HG03175 (cell line): ENCODE results near the gene ATP6V1G1.
"Not testable (repeated sequence)": the region's sequence is repeated elsewhere in the genome, so short reads cannot be mapped to it uniquely, and the experiment has no call there.

Experiments used
- ATAC-seq: cut with Tn5 transposase; IDR thresholded peaks from one replicate; pipeline ENCODE4 v1.9.1; 2021; ENCODE audit warnings: mild to moderate bottlenecking, moderate library complexity; ENCODE audit not compliant: unreplicated experiment

Gene ATP6V1G1, protein sequence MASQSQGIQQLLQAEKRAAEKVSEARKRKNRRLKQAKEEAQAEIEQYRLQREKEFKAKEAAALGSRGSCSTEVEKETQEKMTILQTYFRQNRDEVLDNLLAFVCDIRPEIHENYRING

DNA sequence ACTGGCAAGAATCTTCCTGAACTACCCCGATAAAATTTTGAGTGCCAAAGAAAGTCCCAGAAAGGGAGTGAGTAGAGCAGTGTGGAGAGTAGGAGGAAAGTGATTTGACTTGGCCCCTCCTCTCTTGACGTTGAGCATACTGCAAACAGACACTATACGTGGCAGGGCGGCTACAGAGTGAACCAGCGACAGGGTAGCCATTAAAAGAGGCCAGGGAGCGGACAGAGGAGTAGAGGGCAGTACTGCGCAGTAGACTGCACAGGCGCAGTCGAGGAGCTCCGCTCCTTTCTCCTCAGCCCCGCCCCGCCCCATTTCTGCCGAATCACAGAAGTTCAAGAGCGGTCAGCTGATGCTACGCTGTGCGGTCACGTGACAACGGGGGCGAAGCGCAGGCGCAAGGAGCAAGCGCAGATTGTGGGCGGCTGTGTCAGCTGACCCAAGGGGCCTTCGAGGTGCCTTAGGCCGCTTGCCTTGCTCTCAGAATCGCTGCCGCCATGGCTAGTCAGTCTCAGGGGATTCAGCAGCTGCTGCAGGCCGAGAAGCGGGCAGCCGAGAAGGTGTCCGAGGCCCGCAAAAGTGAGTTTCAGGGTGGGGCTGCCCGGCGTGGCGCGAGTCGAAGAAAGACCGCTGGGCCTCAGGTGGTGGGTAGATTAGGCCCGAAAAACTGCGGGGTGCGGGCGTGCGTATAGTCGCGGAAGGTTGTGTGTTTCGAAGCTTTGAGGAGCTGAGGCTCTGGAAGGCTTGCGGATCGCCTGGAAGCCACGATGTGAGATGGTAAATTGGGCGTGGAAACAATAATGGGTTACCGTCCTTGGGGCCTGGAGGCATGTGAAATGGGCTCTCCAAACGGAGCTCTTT, at the start of gene ATP6V1G1:
Gene ATP6V1G1 (plus strand): TSS at position 425 of the 858 bp plus-strand sequence. CDS start 70 bp downstream, at position 495.
- peak; percentile 93 for ATAC-seq

DNA sequence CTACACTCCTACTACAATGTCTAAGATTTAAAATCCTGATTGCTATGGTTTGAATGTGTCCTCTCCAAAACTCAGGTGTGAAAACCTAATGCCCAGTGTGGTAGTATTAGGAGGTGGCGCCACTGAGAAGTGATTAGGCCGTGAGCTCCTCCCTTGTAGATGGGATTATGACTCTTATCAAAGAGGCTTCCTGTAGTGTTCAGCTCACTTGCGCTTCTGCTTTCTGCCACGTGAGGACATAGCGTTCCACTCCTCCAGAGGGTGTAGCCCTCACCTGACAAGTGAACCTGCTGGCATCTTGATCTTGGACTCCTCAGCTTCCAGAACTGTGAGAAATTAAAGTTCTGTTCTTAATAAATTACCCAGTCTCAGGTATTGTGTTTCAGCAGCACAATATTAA, 49.3 kb upstream of the ATP6V1G1 start:
- peak; percentile 83 for ATAC-seq

DNA sequence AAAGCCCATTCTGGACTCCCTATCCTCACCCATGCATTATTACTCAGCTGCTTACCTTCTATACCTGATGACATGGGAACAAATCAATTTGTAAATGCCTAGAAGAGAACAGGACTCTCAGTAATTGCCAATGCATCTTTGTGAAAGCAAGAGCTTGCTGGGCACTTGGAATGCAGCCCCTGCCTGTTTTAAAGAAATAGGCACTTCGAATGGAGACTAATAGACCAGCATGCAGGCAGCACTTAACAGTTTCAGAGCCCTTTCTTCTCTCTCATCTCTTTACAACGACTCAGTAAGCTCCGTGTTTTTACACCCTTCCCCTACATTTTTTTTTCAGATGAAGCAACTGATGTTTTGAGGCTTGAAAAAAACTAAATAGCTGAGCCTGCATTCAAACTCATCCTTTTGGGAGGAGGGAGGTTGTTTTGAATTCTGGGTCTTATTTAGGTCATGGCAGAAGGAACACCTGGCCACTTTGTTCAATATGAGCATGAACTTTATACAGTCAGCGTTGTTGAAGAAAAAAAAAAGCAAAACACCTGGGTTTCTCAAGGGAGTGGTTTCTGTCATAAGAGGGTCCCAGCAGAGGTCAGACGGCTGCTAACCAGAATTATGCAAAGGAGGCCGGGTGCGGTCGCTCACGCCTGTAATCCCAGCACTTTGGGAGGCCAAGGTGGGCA, 47.7 kb upstream of the ATP6V1G1 start:
- ATAC-seq, result no peak

DNA sequence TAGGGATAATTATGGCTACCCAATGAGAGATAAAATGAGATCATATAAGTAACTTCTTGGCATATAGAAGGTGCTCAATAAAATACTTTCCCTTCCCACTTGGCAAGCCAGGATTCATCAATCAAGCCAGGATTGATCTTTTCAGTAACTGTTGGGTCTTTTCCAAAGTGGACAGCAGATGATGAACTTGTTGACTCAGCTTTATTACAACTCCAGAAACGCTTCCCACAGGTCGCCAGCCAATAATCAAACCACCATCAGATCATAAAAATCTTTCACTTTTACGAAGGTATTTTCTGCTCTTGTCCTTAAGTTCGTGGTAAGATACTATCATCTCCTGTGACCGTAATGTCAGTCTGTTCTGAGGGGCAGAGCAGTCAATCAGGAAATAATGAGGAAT, 42.5 kb upstream of the ATP6V1G1 start:
- no peak for ATAC-seq

DNA sequence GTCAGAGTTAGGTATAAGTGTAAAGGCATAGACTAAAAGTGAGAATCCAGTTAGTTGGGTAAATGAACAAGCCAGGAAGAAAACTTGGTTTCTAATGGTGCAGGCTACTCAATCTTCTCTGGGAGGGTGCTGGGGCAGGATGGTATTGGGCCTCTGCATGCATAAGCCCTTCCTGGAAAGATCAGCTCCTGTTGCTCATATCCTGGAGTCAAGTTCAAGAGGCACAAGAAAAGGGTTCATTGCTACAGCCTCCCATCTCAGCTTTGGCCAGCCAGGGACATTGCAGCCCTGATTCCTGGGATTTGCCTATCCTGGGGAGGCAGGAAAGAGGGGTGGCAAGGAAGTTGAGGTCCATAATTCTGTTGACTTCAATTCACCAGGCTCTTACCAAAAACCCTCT, 40.7 kb upstream of the ATP6V1G1 start:
- ATAC-seq, result no peak

DNA sequence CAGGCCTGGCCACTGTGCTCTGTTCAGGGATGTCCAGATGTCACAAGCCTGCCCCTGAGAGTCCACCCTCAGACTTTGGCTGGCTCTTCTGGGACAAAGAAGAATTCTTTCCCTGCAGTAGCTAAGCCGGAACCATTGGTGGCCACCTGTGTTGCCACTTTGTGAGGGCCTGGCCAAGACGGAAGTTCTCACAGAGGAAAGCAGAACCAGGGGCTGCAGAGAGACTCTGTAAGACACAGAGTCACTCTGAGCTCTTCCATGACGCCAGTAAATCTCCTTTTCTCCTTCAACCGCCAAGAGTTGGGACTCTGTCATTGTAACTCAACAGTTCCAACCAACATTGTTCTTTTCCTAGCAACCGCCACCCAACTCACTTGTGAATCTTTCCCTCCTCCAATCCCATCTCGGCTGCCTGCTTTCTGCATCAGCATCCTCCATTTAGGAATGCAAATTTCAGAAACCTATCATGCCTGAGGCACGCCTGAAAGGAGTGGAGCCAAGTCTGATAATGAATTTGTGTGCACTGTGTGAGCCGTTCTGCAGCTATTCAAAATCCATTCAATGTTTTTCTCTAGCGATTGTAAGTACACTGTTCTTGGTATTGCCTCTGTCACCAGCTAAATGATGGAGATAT, 37.8 kb upstream of the ATP6V1G1 start:
- no peak for ATAC-seq

DNA sequence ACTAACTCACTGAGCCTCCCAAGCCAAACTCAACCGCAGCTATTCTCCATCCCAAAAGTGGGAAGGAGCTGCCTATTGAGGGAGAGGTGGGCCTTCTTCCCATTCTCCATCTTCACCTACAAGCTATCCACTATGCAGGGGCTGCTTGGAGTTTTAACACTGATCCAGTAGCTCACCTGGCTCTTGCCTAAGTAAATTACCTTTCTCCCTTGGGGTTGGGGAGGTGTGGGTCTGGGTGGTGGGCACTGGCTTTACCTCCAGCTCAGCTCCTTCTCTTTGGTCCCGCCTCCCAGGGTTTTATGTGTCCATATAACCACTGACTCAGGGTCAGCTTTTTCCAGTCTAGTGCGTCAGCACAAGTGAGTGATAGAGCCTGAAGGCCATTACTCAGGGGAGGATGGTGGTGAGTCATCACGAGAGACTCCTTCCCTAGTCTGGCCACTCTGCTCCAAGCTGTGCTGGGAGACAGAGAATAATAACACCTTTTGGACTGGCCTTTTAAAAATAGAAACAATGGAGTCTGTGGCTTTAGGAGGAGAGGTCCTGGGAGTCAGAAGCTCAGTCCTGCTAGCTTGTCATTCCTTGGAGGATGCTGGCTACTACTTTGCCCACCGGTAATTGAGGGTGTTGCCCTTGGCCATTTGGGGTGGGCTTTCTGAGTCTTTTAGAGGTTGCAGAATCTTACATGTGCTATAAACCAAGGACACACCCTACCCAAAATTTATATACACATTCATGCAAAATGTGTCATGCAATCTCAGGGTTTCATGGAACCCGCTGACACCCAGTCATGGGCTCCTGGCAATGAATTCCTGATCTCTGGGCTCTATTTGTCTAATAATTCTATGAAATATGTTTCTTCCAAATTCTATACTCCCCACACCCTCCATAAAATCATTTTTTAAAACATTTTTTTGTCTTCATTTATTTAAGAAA, 35.6 kb upstream of the ATP6V1G1 start:
- no peak for ATAC-seq

DNA sequence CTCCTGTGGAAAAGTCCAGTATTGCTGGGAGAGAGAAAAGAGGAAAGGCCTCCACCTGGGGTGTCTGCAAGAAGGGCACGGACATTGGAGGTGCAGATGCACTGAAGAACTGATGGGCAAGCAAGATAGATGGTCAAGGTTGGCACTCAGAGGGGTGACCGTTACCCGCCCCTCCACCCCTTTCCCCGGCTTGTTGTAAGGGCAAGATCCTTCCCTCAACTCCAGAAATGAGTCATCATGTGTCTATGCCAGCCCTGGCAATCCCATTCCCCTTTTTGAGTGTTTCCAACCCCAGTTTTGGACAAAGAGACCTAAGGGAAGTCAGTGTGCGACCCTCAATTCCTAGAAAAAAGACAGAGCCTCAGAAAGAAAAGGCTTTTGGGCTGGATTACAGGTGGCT, 34.9 kb upstream of the ATP6V1G1 start:
- ATAC-seq, result no peak

DNA sequence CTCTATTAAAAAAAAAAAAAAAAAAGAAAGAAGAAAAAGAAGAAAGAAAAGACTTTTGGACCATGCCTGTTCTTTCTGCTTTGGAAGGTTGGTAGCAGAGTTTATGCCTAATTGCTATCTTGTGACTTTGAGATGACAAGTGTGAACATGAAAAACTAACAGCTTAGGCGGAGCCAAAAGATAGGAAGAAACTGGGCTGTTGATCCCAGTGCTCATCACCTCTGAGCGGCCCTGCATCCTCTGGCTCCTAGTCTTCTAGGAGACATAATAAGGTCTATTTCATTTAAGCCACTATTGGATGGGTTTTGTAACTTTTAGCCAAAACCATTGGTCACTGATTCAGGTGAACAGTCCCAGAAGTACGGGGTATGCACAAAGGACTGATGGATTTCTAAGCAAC, 34.4 kb upstream of the ATP6V1G1 start:
- ATAC-seq, result no peak

DNA sequence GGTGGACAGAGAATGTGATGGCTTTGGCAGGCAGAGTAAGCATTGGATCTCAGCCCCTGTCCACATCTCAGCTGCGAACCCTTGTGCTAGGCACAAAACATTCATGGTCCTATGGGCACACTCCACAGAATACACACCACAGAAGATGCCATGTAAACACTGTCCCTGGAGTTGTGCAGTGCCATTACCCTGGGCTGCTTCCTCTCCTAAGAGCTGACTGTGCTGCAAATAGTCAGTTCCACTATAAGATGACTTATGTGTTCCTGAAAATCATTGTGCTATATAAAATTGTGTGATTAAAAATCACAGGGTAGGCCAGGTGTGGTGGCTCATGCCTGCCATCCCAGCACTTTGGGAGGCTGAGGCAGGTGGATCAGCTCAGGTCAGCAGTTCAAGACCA, 31.9 kb upstream of the ATP6V1G1 start:
- no peak for ATAC-seq

DNA sequence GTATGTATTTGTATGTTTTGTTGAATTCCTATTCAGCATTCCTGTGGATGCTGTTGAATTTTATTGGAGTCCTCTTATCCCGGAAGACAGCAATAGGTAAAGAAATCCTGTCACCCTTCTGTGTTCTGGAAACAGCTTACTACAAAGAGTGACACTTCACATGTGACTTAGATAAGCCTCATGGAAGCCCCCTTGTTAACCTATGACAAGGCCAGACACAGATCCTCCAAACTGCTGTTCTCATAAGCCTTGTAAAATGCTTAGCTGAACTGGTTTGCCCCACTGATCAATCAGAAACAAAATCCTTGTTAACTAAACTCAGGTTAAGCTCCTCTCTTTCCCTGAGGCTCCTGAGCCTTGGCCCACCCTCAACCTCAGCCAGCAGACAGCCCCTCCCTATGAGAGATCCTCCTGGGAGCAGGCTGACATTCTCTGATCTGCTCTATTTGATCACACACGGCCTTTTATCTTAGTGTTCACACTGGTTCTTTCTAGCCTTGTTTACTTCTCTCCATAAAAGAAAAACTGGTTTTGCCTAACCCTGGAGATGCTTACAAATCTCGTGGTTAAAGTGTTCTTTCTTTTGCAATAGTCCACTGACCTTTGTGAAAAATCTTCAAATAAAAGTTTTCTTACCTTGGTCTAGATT, 29.4 kb upstream of the ATP6V1G1 start:
- no peak for ATAC-seq

DNA sequence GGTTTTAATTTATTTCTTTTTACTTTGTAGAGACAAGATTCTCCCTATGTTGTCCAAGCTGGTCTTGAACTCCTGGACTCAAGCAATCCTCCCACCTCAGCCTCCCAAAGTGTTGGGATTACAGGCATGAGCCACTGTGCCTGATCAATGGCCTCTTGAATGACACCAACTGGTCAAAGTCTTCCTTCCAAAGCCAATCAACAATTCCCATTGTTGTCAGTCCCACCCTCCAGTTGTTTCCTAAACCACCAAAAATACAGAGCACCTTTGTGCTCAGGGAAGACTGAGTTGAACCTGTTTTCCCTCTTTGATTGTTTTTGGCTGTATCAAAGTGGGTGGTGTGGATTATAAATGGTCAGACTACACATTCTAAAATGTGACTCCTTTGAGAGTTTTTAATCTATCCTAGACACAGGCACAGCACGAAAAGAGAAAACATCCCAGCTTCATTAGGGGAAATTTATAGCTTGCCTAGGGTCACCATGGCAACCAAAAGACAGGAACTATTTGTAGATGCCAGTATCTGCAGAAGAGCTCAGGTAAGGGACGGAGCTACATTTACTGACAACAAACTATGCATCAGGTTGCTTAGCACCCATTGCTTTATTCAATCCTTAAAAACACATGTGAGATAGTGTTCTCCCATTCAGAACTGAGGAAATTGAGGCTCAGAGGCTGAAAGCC, 27.6 kb upstream of the ATP6V1G1 start:
- ATAC-seq, result no peak

DNA sequence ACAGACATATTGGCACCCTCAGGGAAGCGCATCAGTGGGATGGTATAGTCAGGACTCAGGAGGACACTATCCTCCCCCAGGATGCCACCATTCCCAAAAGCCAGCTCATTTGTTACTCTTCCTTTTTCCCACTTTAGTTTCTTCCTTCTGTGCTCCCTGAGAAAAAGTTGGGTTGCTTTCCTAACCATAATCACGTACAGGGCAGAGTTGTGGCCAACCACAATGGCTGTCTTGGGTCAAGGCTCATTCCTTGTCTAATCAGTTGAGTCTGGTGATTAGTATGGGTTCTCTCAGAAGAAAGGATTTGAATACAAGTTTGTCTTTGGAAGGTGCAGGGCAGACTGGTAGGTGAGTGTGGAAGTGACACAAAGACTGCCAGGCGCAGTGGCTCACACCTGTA, 26.6 kb upstream of the ATP6V1G1 start:
- no peak for ATAC-seq

DNA sequence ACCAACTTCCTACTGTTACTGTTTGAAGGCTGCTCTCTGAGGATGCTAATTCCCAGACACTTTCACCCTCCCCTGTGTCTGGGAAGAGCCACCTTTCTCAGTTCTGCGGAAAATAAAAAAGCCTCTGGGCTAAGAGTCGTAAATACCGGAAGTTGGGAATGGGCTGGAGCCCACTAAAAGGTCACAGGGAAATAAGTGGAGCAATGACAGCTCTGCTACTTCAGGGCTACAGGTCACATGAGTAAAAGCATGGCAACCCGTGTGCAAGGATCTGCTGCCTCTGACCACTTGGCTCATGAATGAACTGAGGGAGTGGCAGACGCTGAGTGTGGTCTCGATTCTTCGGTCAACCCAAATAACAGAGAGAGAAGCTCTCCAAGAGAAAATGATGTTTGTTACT, 25.8 kb upstream of the ATP6V1G1 start:
- no peak for ATAC-seq

DNA sequence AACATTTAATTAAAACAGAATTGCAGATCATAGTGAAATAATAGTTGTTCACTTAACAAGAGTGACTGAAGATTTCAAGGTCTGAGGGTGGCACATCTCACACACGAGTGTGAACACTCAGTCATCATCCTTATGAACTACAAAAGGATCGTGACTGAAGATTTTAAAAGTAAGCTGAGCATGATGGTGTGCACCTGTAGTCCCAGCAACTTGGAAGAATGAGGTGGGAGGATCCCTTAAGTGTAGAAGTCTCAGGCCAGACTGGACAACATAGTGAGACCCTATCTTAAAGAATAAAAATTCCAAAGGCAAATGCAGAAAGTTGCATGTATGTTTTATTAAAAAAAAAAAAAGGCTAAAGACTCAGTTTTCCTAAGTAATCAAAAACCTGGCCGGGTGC, 22.4 kb upstream of the ATP6V1G1 start:
- ATAC-seq, result no peak

DNA sequence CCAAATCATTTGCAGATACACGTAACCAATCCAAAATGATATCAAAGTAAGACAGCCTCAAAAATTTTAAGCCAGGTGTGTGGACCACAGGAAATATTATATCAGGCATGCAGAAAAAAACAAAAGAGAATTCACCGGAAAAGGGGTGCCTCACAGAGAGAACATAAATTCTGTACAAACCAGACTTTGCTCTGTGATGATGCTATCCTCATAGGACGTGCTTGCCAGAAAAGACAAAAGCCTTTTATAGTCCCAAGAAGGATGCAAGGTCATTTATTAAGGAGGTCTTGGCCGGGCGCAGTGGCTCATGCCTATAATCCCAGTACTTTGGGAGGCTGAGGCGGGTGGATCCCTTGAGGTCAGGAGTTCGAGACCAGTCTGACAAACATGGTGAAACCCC, 16.8 kb upstream of the ATP6V1G1 start:
- ATAC-seq, result no peak

DNA sequence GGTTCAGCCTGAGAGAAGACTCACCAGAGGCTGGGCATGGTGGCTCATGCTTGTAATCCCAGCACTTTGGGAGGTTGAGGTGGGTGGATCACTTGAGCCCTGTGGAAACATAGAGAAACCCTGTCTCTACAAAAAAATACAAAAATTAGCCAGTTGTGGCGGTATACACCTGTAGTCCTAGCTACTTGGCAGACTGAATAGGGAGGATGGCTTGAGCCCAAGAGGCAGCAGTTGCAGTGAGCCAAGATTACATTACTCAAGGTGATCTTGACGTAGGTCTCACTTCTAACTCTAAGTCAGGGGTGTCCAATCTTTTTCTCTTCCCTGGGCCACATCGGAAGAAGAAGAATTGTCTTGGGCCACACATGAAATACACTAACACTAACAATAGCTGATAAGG, 16.2 kb upstream of the ATP6V1G1 start:
- no peak for ATAC-seq

DNA sequence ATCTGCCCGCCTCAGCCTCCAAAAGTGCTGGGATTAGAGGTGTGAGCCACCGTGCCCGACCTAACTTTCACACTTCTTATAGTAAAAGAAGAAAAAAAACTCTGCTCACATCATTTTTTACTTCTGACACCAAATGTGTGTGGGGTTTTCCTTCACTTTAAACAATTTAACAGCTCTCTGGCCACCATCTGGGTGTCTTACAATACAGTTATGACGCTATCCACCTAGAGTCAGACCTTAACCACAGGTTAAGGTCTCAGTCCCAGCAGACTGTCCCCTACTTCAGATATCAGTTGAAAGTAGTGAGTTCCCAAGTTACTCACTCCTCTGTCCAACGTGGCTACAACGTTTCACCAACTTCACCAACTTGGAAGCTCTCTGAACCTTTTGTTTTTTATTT, 15.4 kb upstream of the ATP6V1G1 start:
- ATAC-seq, result no peak

DNA sequence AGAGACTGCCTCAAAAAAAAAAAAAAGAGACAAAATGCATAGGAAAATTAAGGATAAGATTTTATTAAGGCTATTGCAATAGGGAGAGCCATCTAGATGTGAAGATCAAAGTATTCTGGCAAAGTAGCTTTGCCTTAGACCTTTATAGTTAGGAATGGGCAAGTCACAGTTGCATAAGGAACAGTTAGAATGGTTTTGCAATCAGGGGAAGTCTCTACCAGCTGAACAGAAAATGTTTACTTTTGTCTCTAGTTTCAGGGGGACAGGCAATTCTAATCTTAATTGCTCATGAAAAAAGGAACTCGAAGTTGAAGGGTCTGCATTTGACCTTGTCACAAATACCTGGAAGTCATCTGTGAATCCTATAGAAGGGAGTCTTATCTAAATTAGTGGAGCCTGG, 13.1 kb upstream of the ATP6V1G1 start:
- ATAC-seq, result no peak

DNA sequence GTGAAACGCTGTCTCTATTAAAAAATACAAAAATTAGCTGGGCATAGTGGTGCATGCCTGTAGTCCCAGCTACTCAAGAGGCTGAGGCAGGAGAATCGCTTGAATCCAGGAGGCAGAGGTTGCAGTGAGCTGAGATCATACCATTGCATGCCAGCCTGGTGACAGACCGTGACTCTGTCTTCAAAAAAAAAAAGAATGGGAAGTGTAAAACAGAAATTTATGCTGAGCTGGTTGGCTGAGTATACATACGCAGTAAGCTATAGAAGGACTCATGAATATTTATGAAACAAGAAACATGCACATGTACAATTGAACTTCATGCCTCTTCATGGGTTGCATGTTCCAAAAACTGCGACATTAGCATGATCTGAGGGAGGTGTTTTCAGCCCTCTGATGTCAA, 10.8 kb upstream of the ATP6V1G1 start:
- ATAC-seq, result not testable (repeated sequence)
